NCI-H1417 (cell line): ENCODE data around the gene BEST2.
A peak's percentile ranks its signal among the peaks of the same experiment; 100 is the strongest.
"Not testable (repeated sequence)": the region's sequence is repeated elsewhere in the genome, so short reads cannot be mapped to it uniquely, and the experiment has no call there.

Source experiments
- DNase-seq, 3 experiments: peaks; one replicate each; lab custom pipeline; 2025; lab: John Stamatoyannopoulos, UW

The BEST2 gene

DNA sequence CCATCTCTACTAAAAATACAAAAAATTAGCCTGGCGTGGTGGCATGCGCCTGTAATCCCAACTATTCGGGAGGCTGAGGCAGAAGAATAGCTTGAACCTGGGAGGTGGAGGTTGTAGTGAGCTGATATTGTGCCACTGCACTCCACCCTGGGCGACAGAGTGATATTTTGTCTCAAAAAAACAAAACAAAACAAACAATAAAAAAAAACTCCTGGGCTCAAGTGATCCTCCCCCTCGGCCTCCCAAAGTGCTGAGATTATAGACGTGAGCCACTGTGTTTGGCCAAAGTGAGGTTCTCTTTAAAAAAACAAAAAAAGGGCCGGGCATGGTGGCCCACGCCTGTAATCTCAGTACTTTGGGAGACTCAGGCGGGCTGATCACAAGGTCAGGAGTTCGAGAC lies 35.9 kb downstream of the BEST2 start:
- no peak for DNase-seq

DNA sequence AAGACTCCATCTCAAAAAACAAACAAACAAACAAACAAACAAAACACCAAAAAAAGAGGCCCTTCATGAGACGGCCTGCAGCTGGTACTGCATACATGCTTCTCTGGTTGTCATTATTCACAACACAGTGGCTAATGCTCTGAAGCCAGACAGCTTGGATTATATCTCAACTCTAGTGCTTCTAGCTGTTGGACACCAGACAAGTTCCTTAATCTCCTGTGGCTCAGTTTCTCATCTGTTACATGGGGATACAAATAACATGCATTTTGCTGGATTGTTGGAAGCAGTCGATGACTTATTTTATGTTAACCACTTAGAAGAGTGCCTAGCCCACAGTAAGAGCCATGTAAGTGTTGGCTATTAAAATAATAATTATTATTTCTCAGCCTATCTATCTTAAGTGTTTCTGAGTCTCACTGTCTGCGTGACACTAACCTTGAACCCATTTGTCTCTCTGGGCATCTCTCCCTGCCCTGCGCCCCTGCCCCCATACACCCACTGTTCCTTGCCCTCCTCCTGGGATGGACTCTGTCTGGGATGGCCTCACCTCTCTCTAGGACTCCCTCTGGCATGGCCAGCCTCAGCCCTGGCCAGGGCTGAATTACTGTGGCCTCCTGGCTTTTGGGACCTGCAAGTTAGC lies 36.6 kb downstream of the BEST2 start:
- no peak for DNase-seq

DNA sequence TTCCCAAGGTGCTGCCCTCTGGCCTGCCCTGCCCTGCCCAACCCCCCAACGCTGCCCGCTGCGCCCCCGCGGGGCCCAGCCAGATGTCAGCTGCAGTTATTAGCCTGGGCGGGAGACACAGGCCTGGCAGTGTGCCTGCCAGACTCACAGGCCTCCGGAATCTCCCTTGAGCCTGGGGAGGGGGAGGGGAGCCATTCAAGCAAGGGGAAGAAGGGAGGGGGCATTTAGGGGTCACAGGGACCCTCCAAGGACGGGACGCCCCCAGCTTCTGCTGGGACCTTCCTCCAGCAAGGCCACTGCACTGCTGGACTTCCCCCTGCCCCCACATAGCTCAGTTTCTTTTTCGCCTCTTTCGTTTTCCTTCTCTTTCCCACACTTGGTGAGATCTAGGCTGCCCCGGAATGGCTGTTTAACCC lies 37.1 kb downstream of the BEST2 start:
- DNase-seq: peak in 2 of 3 experiments; percentile 84 to 93

GRCh38 chr19:12789098-12789903 lies 37.7 kb downstream of the BEST2 start:
- DNase-seq: peak in 1 of 3 experiments; percentile 74

GRCh38 chr19:12789904-12790619 lies 38.5 kb downstream of the BEST2 start:
- DNase-seq: peak; percentile 83 to 98 (median 98)

DNA sequence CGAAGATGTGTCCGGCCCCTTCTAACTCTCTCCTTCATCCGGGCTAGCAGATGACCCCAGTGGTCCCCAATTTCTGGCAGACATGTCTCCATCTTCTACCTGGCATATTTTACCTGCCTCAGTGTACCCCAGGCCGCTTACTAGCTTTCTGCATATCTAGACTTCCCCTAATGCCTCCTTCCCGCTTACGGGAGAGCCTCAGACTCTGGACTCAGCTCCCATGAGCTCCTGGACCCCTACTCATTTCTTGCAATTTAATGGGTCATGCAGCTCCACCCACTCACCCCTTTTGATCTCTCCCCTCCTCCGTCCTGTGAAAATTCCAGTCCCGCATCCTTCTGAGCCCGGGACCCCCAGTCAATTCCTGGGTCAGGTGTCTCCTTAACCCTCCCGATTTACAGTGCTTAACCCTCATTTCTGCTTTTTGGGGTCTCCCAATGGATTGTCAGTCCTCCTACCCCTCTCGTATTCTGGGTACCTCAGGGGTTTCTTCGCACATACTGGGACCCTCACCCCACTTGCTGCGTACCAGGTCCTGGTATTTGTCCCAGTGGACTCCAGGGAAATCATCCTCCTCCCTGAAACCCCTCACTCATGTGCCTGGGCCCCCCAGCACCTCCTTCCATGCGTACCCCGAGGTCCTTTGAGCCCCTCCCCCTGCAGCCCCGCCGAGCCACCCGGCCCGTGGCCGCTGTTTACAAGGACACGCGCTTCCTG lies 39.2 kb downstream of the BEST2 start:
- no peak for DNase-seq

DNA sequence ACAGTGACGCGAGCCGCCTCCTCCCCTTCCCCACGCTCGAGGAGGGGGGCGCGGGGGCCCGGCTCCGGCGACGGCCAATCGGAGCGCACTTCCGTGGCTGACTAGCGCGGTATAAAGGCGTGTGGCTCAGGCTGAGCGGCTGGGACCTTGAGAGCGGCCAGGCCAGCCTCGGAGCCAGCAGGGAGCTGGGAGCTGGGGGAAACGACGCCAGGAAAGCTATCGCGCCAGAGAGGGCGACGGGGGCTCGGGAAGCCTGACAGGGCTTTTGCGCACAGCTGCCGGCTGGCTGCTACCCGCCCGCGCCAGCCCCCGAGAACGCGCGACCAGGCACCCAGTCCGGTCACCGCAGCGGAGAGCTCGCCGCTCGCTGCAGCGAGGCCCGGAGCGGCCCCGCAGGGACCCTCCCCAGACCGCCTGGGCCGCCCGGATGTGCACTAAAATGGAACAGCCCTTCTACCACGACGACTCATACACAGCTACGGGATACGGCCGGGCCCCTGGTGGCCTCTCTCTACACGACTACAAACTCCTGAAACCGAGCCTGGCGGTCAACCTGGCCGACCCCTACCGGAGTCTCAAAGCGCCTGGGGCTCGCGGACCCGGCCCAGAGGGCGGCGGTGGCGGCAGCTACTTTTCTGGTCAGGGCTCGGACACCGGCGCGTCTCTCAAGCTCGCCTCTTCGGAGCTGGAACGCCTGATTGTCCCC lies 39.9 kb downstream of the BEST2 start, which contains the start of gene JUNB:
JUNB (plus strand) TSS at position 142 of the 706 bp plus-strand sequence; CDS start at position 428, 286 bp downstream.
- peak; percentile 89 to 97 (median 94) for DNase-seq

- peak; percentile 31 to 82 (median 71) for DNase-seq
These were observed 40.7 kb downstream of the BEST2 start for GRCh38 chr19:12792051-12792852.

GRCh38 chr19:12792853-12793289 lies 41.3 kb downstream of the BEST2 start:
- no peak for DNase-seq

GRCh38 chr19:12793290-12794195 lies 42.0 kb downstream of the BEST2 start:
- peak; percentile 83 to 97 (median 96) for DNase-seq

GRCh38 chr19:12794196-12794941 lies 42.8 kb downstream of the BEST2 start:
- peak in 1 of 3 experiments; percentile 42 for DNase-seq

- no peak for DNase-seq
These were observed 43.4 kb downstream of the BEST2 start for GRCh38 chr19:12794971-12795381.

GRCh38 chr19:12796146-12797071 lies 44.8 kb downstream of the BEST2 start:
- DNase-seq: peak; percentile 73 to 93 (median 80)

GRCh38 chr19:12797141-12797587 lies 45.6 kb downstream of the BEST2 start:
- no peak for DNase-seq

DNA sequence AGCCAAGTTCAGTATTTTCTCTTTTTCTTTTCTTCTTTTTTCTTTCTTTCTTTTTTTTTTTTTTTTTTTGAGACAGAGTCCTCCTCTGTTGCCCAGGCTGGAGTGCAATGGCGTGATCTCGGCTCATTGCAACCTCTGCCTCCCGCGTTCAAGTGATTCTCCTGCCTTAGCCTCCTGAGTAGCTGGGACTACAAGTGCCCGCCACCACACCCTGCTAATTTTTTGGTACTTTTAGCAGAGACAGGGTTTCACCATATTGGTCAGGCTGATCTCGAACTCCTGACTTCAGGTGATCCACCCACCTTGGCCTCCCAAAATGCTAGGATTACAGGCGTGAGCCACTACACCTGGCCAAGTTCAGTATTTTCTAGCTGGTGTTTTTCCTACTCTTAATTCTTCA lies 46.0 kb downstream of the BEST2 start:
- not testable (repeated sequence) for DNase-seq

- no peak for DNase-seq
These were observed 48.3 kb downstream of the BEST2 start for GRCh38 chr19:12799742-12800465.

DNA sequence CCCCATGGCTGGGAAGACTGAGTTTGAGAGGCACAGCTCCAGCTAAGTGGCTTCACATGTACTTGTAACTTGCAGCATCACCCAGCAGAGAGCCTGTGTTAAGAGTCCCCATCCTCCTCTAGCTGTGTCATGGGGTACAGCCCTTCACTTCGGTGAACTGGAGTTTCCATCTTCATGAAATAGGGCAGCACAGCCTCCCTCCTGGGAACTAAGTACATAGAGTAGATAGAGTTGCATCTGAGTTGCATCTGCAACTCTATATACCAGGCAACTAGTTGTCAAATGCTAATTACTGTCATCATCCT lies 48.8 kb downstream of the BEST2 start:
- DNase-seq: no peak
